HG03571 (cell line): ENCODE measurements around the gene DPYSL4.

ENCODE experiments used
- ATAC-seq: cut with Tn5 transposase; IDR thresholded peaks from one replicate; pipeline ENCODE4 v1.9.1; 2021; ENCODE audit not compliant: unreplicated experiment

The DPYSL4 gene

GRCh38 chr10:132186488-132187429 lies at the start of gene DPYSL4:
DPYSL4 (plus strand) TSS chr10:132186948; CDS start chr10:132187064, 116 bp downstream.
- no peak for ATAC-seq

GRCh38 chr10:132137111-132138072 lies 49.4 kb upstream of the DPYSL4 start:
- ATAC-seq, result no peak

- no peak for ATAC-seq
Measured at GRCh38 chr10:132138133-132138532, 48.6 kb upstream of the DPYSL4 start.

DNA sequence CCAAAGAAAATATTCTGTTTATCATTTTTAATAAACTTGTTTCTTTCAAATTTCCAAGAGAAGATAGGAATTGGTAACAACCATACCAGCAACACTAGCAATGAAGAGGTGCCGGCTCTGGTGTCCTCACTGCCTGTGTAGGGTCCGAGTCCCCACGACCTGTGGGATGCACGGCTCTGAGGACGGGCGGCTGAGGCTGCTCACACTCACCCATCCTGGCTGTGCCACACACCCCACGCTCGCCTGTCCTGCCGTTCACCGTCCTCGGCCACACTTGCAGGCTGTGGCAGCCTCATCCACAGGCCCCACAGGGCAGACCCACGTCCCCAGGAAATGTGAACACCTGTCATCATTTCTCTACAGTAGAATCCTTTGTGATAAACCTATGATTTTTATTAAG lies 48.2 kb upstream of the DPYSL4 start:
- no peak for ATAC-seq

GRCh38 chr10:132139526-132139925 lies 47.2 kb upstream of the DPYSL4 start:
- no peak for ATAC-seq

DNA sequence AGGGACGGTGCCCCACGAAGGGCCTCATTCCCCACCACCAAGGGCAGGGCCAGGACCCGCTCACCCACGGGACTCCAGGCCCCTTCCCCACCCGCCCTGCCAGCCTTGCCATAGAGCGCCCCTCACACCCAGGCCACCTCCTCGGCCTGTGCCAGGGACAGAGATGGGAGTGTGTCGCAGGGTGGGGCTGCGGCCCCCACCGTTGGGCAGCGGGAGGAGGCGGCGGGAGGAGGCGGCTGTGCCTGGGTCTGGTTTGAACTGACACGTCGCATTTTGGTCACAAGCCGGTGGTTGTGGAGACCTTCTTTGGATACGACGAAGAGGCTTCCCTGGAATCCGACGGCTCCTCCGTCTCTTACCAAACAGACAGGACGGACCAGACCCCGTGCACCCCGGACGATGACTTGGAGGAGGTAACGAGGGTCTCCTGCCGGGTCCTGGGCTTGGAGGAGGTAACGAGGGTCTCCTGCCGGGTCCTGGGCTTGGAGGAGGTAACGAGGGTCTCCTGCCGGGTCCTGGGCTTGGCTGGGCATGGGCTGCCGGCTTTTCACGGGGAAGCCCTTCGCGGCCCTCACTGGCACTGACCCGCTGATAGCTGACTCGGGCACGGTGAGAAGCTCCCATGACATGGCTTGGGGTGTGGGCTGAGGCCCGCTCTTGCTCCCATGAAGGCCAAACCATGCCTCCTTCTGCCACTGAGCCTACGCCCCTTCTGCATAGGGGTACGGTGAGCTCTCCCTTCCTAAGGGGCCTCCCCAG lies 46.4 kb upstream of the DPYSL4 start:
- ATAC-seq, result no peak

DNA sequence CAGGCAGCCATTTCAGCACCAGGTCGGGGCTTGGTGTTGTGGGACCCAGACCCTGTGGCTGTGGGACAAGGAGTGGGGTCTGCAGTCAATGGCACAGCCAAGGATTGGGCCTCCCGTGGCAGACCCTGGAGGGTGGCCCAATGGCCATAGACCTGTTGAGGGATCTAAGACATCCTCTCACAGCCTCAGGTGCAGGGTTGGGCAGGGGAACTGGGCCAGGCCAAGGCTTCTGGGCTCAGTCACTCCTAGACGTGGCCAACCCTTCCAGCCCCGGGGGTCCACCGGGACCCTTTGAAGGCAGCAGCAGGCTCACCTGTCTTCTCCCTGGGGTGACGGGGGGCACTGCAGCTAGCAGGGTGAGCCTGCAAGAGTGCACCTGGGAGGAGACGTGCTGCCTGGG lies 45.7 kb upstream of the DPYSL4 start:
- ATAC-seq, result no peak

- ATAC-seq, result no peak
Measured at GRCh38 chr10:132141526-132142395, 45.0 kb upstream of the DPYSL4 start.

DNA sequence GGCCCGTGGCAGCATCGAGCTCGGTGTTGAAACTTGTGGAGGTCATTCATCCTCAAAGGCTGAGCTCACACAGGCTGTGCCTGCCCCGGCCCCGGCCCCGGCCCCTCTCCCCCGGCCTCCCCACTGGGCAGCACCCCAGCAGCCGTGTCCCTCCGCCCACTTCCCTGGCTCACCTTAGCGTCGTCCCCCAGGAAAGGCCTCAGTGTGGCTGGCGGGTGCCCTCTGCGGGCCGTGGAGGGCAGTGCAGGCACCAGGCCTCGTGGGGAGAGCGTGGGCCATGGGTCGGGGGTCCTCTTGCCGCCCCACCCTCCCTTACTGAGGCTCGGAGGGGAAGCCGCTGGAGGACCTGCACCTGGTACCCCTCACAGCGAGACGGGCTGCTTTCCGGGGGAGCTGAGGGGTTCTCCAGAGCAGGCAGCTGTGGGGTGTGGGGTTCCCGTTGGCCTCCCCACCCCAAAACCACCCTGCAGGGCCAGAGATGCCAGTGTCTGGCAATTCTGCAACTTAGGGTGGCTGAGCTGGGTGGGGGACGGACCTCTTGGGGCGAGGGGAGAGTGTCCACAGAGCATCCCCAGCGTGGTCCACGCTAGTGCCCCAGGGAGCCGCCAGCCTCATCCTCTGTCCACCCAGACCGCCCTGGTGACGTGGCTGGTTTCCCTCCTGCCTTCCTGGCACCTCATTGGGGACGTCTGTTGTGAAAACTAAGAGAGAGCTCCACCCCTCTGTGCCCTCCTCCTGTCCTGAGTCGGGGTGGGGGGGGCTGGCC lies 44.2 kb upstream of the DPYSL4 start:
- ATAC-seq, result no peak

DNA sequence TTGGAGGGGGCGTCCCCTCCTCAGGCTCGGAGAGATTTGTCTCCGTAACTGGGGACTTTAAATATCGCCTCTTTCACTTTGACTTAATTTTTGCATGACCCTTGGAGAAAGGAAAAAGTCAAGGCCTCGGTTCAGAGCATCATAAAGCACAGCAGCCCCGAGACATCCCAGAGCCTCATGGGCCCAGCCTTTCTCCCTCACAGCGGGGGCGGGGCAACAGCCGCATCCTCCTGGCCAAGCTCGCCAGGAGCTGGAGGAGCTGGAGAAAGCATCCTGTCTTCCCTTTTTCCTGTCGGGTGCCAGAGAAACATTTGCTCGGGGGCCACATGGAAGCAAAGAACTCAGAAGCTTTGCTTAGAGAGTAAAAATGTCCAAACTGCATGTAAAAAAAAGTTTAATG lies 43.6 kb upstream of the DPYSL4 start:
- no peak for ATAC-seq

- no peak for ATAC-seq
Measured at GRCh38 chr10:132144086-132144485, 42.7 kb upstream of the DPYSL4 start.

DNA sequence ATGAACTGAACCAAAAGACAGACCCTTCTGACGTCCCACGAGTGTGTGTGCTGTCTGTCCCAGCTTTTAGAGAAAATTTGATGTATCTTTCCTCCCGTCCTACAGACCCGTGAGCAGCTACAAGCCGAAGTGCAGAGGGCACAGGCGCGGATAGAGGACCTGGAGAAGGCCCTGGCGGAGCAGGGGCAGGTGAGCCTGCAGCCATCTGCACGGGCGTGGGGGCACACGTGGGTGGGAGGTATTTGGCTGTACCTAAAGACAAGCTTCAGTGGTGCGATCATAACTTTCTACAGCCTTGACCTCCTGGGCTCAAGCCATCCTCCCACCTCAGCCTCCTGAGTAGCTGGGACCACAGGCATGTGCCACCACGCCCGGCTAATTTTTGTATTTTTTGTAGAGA lies 41.7 kb upstream of the DPYSL4 start:
- ATAC-seq, result no peak

DNA sequence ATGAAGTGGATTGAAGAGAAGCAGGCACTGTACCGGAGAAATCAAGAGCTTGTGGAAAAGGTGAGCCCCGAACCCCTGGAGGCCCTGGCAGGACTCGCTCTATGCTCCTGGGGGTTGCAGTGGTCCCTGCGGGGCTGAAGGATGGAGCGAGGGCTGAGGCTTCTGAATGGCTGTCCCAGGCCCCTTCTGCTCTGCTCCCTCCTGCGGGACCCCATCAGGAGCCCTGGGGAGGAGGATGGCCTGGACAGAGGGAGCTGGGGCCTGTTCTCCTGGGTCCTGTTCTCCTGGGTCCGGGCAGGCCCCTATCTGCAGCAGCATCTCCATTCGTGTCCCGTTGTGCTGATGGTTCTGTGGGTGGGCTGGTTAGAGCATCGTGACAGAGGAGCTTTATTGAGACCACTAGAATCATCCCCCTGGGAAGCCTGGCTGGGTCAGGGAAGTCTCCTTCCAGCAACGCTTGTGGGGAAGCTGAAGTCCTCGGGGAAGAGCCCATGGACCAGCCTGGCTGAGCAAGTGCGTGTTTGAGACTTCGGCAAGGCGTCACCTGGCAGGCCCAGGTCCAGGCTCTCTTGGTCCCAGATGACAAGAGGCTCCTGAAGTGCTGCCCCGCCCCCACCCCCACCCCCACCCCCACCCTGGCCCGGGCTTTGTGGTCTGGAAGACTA lies 41.1 kb upstream of the DPYSL4 start:
- ATAC-seq, result no peak

DNA sequence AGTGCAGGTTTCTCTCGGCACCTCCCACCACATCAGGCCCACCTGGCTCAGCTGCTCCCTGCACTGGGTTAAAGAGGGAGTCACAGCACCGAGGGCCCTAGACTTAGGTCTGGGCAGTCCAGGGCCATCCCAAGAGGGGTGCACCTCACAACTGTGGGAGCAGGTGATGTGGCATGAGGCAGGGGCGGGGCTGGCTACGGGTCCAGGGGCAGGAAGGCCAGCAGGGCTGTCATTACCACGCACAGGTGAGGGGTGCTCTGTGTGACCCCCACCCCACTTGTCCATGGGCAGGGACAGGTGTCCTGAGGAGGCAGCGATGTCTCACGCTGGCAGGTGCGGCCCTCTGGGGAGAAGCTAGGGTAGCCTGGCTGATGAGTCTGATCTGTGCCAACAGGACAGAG lies 40.5 kb upstream of the DPYSL4 start:
- no peak for ATAC-seq

DNA sequence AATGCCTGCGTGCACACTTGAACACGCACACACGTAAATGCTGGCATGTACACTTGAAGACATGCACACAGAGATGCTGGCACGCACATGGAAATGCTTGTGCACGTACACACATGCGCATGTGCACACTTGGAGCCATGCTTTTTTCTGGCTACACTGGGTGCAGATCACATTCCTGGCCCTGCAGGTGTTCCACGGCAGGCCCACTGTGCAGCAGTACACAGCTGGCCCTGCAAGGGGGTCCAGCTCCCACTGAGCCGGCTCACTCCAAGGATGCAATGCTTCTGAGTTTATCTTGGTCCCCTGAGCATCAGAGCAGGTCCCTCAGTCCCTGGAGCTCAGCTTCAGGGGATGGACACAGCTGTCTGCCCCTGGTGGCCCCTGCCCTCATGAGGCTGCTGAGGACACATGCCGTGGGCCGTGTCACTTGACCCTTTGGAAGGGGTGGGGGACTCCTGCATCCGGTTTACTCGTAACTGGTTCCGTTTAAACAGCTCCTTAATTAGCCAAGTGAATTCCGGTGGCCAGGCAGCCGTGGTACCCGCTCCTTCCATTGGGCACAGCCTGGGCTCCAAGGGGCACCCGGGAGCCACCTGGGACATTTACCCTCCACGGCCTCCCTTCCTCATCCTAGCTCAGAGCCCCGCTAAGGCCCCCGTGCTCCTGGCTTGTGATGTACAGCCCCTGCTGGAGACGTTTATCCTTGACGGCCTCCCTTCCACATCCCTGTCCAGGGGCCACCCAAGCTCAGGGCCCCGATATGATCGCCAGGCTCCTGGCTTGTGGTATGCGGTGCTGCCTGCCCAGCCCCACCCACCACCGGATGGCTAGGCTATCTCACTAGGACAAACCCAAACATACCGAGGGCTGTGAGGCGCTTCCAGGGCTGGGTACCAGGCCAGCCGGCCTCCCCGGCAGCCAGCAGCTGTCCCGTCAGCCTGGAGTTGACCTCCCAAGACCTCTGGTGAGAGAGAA lies 39.5 kb upstream of the DPYSL4 start:
- ATAC-seq, result no peak

DNA sequence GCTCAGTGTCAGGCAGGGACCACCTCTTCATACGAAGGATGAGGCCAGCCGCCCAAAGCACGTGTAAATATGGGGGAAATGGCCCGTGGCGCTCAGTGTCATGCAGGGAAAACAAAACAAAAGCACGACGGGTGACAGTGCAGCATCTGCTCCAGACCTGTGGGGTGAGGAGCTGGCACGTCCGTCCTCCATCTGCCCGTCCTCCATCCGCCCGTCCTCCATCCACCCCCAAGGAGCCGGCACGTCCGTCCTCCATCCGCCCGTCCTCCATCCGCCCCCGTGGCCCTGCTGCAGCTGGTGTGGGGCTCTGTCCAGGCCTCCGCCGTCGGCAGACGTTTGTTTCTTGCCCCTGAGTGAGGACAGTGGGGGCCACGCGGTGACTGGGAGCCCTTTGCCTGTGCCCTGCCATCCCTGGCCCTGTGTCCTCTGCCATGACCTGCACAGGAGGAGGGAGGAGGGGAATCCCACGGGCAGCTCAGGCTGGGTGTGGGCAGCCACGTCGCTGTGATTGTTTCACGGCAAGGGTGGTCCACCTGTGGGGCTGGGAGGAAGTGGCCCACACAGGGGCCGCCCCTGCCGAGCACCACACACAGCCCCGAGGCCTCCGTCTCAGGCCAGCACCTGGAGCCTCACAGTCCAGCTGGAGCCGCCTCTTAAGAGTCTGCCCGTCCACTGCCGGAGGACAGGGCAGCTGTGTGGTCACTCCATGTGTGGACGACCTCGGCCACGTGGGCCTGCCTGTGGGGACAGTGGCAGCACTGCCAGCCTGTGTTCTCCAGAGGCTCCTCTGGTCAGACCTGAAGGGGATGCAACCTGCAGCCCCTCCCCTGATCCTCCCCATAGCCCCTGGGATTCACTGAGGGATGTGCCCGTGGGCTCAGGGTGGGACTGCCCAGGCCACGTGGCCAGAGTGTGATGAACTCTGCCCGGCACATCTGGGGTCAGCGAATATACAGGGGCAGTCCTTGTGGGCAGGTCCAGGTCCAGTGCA lies 38.2 kb upstream of the DPYSL4 start:
- ATAC-seq, result no peak
